Activated CD8-positive, alpha-beta T cell treated with anti-CD3 and anti-CD28 coated beads, Interleukin-2, amount 10 ng/mL, durations not matched to agents 7 days and 5 days (primary cell): Measurements from ENCODE around the gene KCNG1. TPM values are rescaled to one million over a fixed set of nuclear protein-coding genes. Genes with fewer than 3 reads are reported as not detected.
"Not testable (repeated sequence)": the region's sequence is repeated elsewhere in the genome, so short reads cannot be mapped to it uniquely, and the experiment has no call there.

ENCODE experiments used
- ATAC-seq: fragments of 150-1000 bp; cut with Tn5 transposase; one replicate; pipeline ENCODE4 v1.10.0; 2021; ENCODE audit warnings: moderate library complexity
- CTCF ChIA-PET: fragments of 350-600 bp; sonication (Branson Sonifier 250); formaldehyde crosslinking; loops from one replicate; lab custom pipeline; 2021; ENCODE audit warnings: antibody characterized with exemption; lab: Charles Lee
- POLR2A ChIA-PET: fragments of 350-600 bp; sonication (Branson Sonifier 250); formaldehyde crosslinking; loops from one replicate; lab custom pipeline; 2021; ENCODE audit warnings: antibody characterized with exemption; lab: Charles Lee
- DNase-seq: peaks from one replicate; pipeline ENCODE4 v3.0.0-alpha.2; 2020
- H3K27ac Mint-ChIP-seq: one replicate; pipeline ENCODE4 v1.8.0; 2021; ENCODE audit warnings: mild to moderate bottlenecking, mixed read lengths
- H3K27me3 Mint-ChIP-seq: one replicate; pipeline ENCODE4 v1.8.0; 2021; ENCODE audit warnings: low read depth, mixed read lengths
- H3K36me3 Mint-ChIP-seq: one replicate; pipeline ENCODE4 v1.8.0; 2021; ENCODE audit warnings: low read depth, mixed read lengths
- H3K4me1 Mint-ChIP-seq: one replicate; pipeline ENCODE4 v1.8.0; 2021; ENCODE audit warnings: low read depth, mixed read lengths
- H3K4me3 Mint-ChIP-seq: one replicate; pipeline ENCODE4 v1.8.0; 2021; ENCODE audit warnings: mild to moderate bottlenecking, mixed read lengths
- H3K9me3 Mint-ChIP-seq: one replicate; pipeline ENCODE4 v1.8.0; 2022; ENCODE audit warnings: mixed read lengths; ENCODE audit not compliant: insufficient read depth
- total RNA-seq, 2 experiments: library from RNA; stranded (reverse); gene quantifications; one replicate each; pipeline ENCODE4 v1.2.3, GENCODE V29; 2021

KCNG1 gene
- total RNA-seq, 2 experiments from 2014 or later, result not detected

- CTCF ChIA-PET, result interaction anchor here (1.1 to 1.7 kb wide), 3 partner anchors 15 to 63 kb away, joined by 3 read pairs; no protein-coding TSS in a partner anchor
- ATAC-seq (no peak), DNase-seq (no peak)
- H3K4me3 Mint-ChIP-seq, result no peak overlapping the region
- H3K9me3 Mint-ChIP-seq, result no peaks in the 10 kb centered on the region
- H3K4me1 Mint-ChIP-seq, result no peaks in the 10 kb centered on the region
- POLR2A ChIA-PET, result no interaction called here
- H3K27ac Mint-ChIP-seq, result no peak overlapping the region
- H3K27me3 Mint-ChIP-seq, result peaks cover 22% of the 10 kb centered on the region
- H3K36me3 Mint-ChIP-seq, result no peaks in the 10 kb centered on the region
Observed at GRCh38 chr20:51050531-51051075, 27.7 kb upstream of the KCNG1 start.

GRCh38 chr20:51046021-51046985, 23.4 kb upstream of the KCNG1 start:
- CTCF ChIA-PET, result no interaction called here
- Mint-ChIP-seq H3K4me1 (no peaks in the 10 kb centered on the region), H3K9me3 (no peaks in the 10 kb centered on the region), H3K4me3 (no peak overlapping the region), H3K27ac (no peak overlapping the region), H3K27me3 (peaks cover 17% of the 10 kb centered on the region), H3K36me3 (no peaks in the 10 kb centered on the region)
- DNase-seq (no peak), ATAC-seq (no peak)
- POLR2A ChIA-PET, result no interaction called here

- CTCF ChIA-PET, result not testable (repeated sequence)
Observed at GRCh38 chr20:51045492-51045891, 22.6 kb upstream of the KCNG1 start.

GRCh38 chr20:51044796-51045195, 21.9 kb upstream of the KCNG1 start:
- Mint-ChIP-seq H3K4me1 (no peaks in the 10 kb centered on the region), H3K27me3 (peaks cover 6% of the 10 kb centered on the region), H3K9me3 (no peaks in the 10 kb centered on the region), H3K4me3 (no peak overlapping the region), H3K36me3 (no peaks in the 10 kb centered on the region), H3K27ac (no peak overlapping the region)
- ATAC-seq, result no peak
- no peak for DNase-seq
- ChIA-PET CTCF (no interaction called here), POLR2A (no interaction called here)

More at GRCh38 chr20:51045492-51045891, 22.6 kb upstream of the KCNG1 start:
- H3K36me3 Mint-ChIP-seq, DNase-seq, H3K4me1 Mint-ChIP-seq, H3K27me3 Mint-ChIP-seq, POLR2A ChIA-PET, H3K4me3 Mint-ChIP-seq, H3K27ac Mint-ChIP-seq, ATAC-seq, H3K9me3 Mint-ChIP-seq: not testable (repeated sequence)

- Mint-ChIP-seq H3K27me3 (peaks cover 4% of the 10 kb centered on the region), H3K36me3 (no peaks in the 10 kb centered on the region)
- CTCF ChIA-PET, result no interaction called here
Observed at GRCh38 chr20:51043811-51044210, 20.9 kb upstream of the KCNG1 start.

GRCh38 chr20:51042657-51043247, 19.8 kb upstream of the KCNG1 start:
- Mint-ChIP-seq H3K9me3 (no peaks in the 10 kb centered on the region), H3K4me1 (no peaks in the 10 kb centered on the region), H3K36me3 (no peaks in the 10 kb centered on the region), H3K4me3 (no peak overlapping the region), H3K27me3 (peaks cover 2% of the 10 kb centered on the region), H3K27ac (no peak overlapping the region)
- DNase-seq (no peak), ATAC-seq (no peak)
- POLR2A ChIA-PET, result no interaction called here
- CTCF ChIA-PET, result no interaction called here

More at GRCh38 chr20:51043811-51044210, 20.9 kb upstream of the KCNG1 start:
- POLR2A ChIA-PET, result no interaction called here
- H3K9me3 Mint-ChIP-seq, result no peaks in the 10 kb centered on the region
- H3K27ac Mint-ChIP-seq, result no peak overlapping the region
- DNase-seq, result no peak
- H3K4me1 Mint-ChIP-seq, result no peaks in the 10 kb centered on the region
- no peak overlapping the region for H3K4me3 Mint-ChIP-seq
- ATAC-seq, result no peak

GRCh38 chr20:51042064-51042463, 19.2 kb upstream of the KCNG1 start:
- Mint-ChIP-seq H3K27ac (no peak overlapping the region), H3K9me3 (no peaks in the 10 kb centered on the region), H3K4me1 (no peaks in the 10 kb centered on the region), H3K4me3 (no peak overlapping the region), H3K36me3 (no peaks in the 10 kb centered on the region), H3K27me3 (peaks cover 2% of the 10 kb centered on the region)
- POLR2A ChIA-PET, result no interaction called here
- ATAC-seq (no peak), DNase-seq (no peak)
- CTCF ChIA-PET, result no interaction called here

- H3K36me3 Mint-ChIP-seq, result no peaks in the 10 kb centered on the region
- H3K4me3 Mint-ChIP-seq, result no peak overlapping the region
- no peaks in the 10 kb centered on the region for H3K9me3 Mint-ChIP-seq
- CTCF ChIA-PET, result interaction anchor here (0.7 to 1.3 kb wide), 2 partner anchors 17 to 22 kb away, joined by 3 to 4 read pairs; no protein-coding TSS in a partner anchor
- no peak overlapping the region for H3K27ac Mint-ChIP-seq
- no peak for DNase-seq
- no peaks in the 10 kb centered on the region for H3K4me1 Mint-ChIP-seq
- POLR2A ChIA-PET, result no interaction called here
- peaks cover 6% of the 10 kb centered on the region for H3K27me3 Mint-ChIP-seq
- no peak for ATAC-seq
Observed at GRCh38 chr20:51037532-51038115, 14.7 kb upstream of the KCNG1 start.

- Mint-ChIP-seq H3K4me1 (no peaks in the 10 kb centered on the region), H3K27ac (no peak overlapping the region), H3K27me3 (peaks cover 9% of the 10 kb centered on the region), H3K36me3 (no peaks in the 10 kb centered on the region), H3K9me3 (no peaks in the 10 kb centered on the region), H3K4me3 (no peak overlapping the region)
- ATAC-seq (no peak), DNase-seq (no peak)
- ChIA-PET POLR2A (no interaction called here), CTCF (interaction anchor here (0.7 to 1.3 kb wide), 2 partner anchors 16 to 22 kb away, joined by 3 to 4 read pairs; no protein-coding TSS in a partner anchor)
Observed at GRCh38 chr20:51036827-51037531, 14.1 kb upstream of the KCNG1 start.

GRCh38 chr20:51036226-51036625, 13.3 kb upstream of the KCNG1 start:
- ChIA-PET CTCF (interaction anchor here (1.2 to 1.3 kb wide), 2 partner anchors 21 to 49 kb away, joined by 3 to 4 read pairs; no protein-coding TSS in a partner anchor), POLR2A (no interaction called here)
- Mint-ChIP-seq H3K4me1 (no peaks in the 10 kb centered on the region), H3K27ac (no peak overlapping the region), H3K36me3 (no peaks in the 10 kb centered on the region), H3K27me3 (peaks cover 17% of the 10 kb centered on the region), H3K4me3 (no peak overlapping the region), H3K9me3 (no peaks in the 10 kb centered on the region)
- DNase-seq (no peak), ATAC-seq (no peak)

- H3K27ac Mint-ChIP-seq, result no peak overlapping the region
- H3K4me3 Mint-ChIP-seq, result no peak overlapping the region
- H3K9me3 Mint-ChIP-seq, result no peaks in the 10 kb centered on the region
- ATAC-seq (no peak), DNase-seq (no peak)
- no peaks in the 10 kb centered on the region for H3K36me3 Mint-ChIP-seq
- H3K27me3 Mint-ChIP-seq, result peaks cover 26% of the 10 kb centered on the region
- CTCF ChIA-PET, result interaction anchor here (0.9 to 1.3 kb wide), 3 partner anchors 16 to 48 kb away, joined by 3 to 4 read pairs (median 3); no protein-coding TSS in a partner anchor
- no peaks in the 10 kb centered on the region for H3K4me1 Mint-ChIP-seq
- POLR2A ChIA-PET, result no interaction called here
Observed at GRCh38 chr20:51034988-51035656, 12.2 kb upstream of the KCNG1 start.
